WTC11 (cell line): Measurements from ENCODE around the gene KRT36. TPM values are rescaled to one million over a fixed set of nuclear protein-coding genes. Genes with fewer than 3 reads are reported as not detected.

Experiments
- ATAC-seq: fragments of 200-7000 bp; cut with Tn5 transposase; 2 replicates; pipeline ENCODE4 v1.10.0; 2021; ENCODE audit warnings: mild to moderate bottlenecking, moderate library complexity
- CTCF ChIA-PET: fragments of 300-600 bp; sonication (Branson Sonifier 250); formaldehyde crosslinking; loops from one replicate; lab custom pipeline; 2021; ENCODE audit warnings: antibody characterized with exemption; lab: Charles Lee
- POLR2A ChIA-PET: fragments of 350-600 bp; sonication (Branson Sonifier 250); formaldehyde crosslinking; loops from one replicate; lab custom pipeline; 2021; ENCODE audit warnings: antibody characterized with exemption; lab: Charles Lee
- DNase-seq: peaks from one replicate; pipeline ENCODE4 v3.0.0; 2021; ENCODE audit warnings: low spot score
- H3K27ac Mint-ChIP-seq: 2 replicates; pipeline ENCODE4 v1.8.0; 2021; ENCODE audit warnings: mixed read lengths
- H3K27me3 Mint-ChIP-seq: 2 replicates; pipeline ENCODE4 v1.8.0; 2021; ENCODE audit warnings: low read depth, mild to moderate bottlenecking, moderate library complexity, mixed read lengths
- H3K36me3 Mint-ChIP-seq: 2 replicates; pipeline ENCODE4 v1.8.0; 2021; ENCODE audit warnings: mixed read lengths
- H3K4me1 Mint-ChIP-seq: 2 replicates; pipeline ENCODE4 v1.8.0; 2022; ENCODE audit warnings: mixed read lengths
- H3K4me3 Mint-ChIP-seq: 2 replicates; pipeline ENCODE4 v1.8.0; 2021; ENCODE audit warnings: mild to moderate bottlenecking, moderate library complexity, mixed read lengths
- H3K9me3 Mint-ChIP-seq: 2 replicates; pipeline ENCODE4 v1.8.0; 2021; ENCODE audit warnings: mixed read lengths
- AR ChIP-seq: fragments of 250-450 bp; sonication (Bioruptor Pico); IDR thresholded peaks from 2 replicates; pipeline ENCODE4 v1.9.0; 2021; ENCODE audit warnings: mild to moderate bottlenecking
- ARID4B ChIP-seq: sonication (generic); formaldehyde crosslinking; IDR thresholded peaks from 2 replicates; pipeline ENCODE4 v1.8.0; 2023; ENCODE audit warnings: missing genetic modification reagents, mild to moderate bottlenecking, borderline replicate concordance
- CREM ChIP-seq: sonication (generic); formaldehyde crosslinking; IDR thresholded peaks from 2 replicates; pipeline ENCODE4 v1.8.1; 2022; ENCODE audit warnings: mild to moderate bottlenecking, missing genetic modification reagents, moderate library complexity
- E2F5 ChIP-seq: sonication (generic); formaldehyde crosslinking; IDR thresholded peaks from 2 replicates; pipeline ENCODE4 v1.8.1; 2022; ENCODE audit warnings: mild to moderate bottlenecking, moderate library complexity, missing genetic modification reagents
- FOXJ3 ChIP-seq: sonication (generic); formaldehyde crosslinking; IDR thresholded peaks from 2 replicates; pipeline ENCODE4 v1.9.0; 2021; ENCODE audit warnings: missing genetic modification reagents, mild to moderate bottlenecking, borderline replicate concordance
- FOXP1 ChIP-seq: sonication (generic); formaldehyde crosslinking; IDR thresholded peaks from 2 replicates; pipeline ENCODE4 v1.8.0; 2022; ENCODE audit warnings: missing genetic modification reagents, mild to moderate bottlenecking, moderate library complexity, borderline replicate concordance
- GTF2I ChIP-seq: fragments of 250-450 bp; sonication (Bioruptor Pico); conservative IDR thresholded peaks from 2 replicates; pipeline ENCODE4 v1.4.0; 2021; ENCODE audit warnings: mild to moderate bottlenecking
- NR1H2 ChIP-seq: sonication (generic); formaldehyde crosslinking; IDR thresholded peaks from 2 replicates; pipeline ENCODE4 v1.9.0; 2021; ENCODE audit warnings: mild to moderate bottlenecking, moderate library complexity, missing genetic modification reagents
- OVOL2 ChIP-seq: fragments of 250-450 bp; sonication (Bioruptor Pico); IDR thresholded peaks from 2 replicates; pipeline ENCODE4 v1.9.0; 2021; ENCODE audit warnings: mild to moderate bottlenecking, borderline replicate concordance
- TCF7 ChIP-seq: sonication (generic); formaldehyde crosslinking; IDR thresholded peaks from 2 replicates; pipeline ENCODE4 v1.8.0; 2022; ENCODE audit warnings: mild to moderate bottlenecking, low read depth, missing genetic modification reagents, moderate library complexity
- USF2 ChIP-seq: sonication (generic); formaldehyde crosslinking; IDR thresholded peaks from 2 replicates; pipeline ENCODE4 v1.8.1; 2023; ENCODE audit warnings: mild to moderate bottlenecking, missing genetic modification reagents, moderate library complexity
- ZNF121 ChIP-seq: sonication (generic); formaldehyde crosslinking; IDR thresholded peaks from 2 replicates; pipeline ENCODE4 v1.8.0; 2023; ENCODE audit warnings: missing genetic modification reagents
- ZNF232 ChIP-seq: sonication (generic); formaldehyde crosslinking; IDR thresholded peaks from 2 replicates; pipeline ENCODE4 v1.8.0; 2022; ENCODE audit warnings: mild to moderate bottlenecking, missing genetic modification reagents
- ZNF281 ChIP-seq: sonication (generic); formaldehyde crosslinking; IDR thresholded peaks from 2 replicates; pipeline ENCODE4 v1.8.0; 2023; ENCODE audit warnings: mild to moderate bottlenecking, missing genetic modification reagents
- ZNF396 ChIP-seq: fragments of 250-450 bp; sonication (Bioruptor Pico); IDR thresholded peaks from 2 replicates; pipeline ENCODE4 v1.8.0; 2021; ENCODE audit warnings: mild to moderate bottlenecking, moderate library complexity, borderline replicate concordance
- ZNF425 ChIP-seq: fragments of 250-450 bp; sonication (Bioruptor Pico); conservative IDR thresholded peaks from 2 replicates; pipeline ENCODE4 v1.9.0; 2021; ENCODE audit warnings: mild to moderate bottlenecking
- total RNA-seq: library from RNA; stranded (reverse); gene quantifications from 3 replicates; pipeline ENCODE4 v1.2.3, GENCODE V29; 2021

KRT36 gene
- total RNA-seq, 1 experiment from 2014 or later: not detected

- DNase-seq (no peak), ATAC-seq (no peak)
- no peak overlapping the region for H3K4me3 Mint-ChIP-seq
- H3K4me1 Mint-ChIP-seq: no peaks in the 10 kb centered on the region
- POLR2A ChIA-PET: no interaction called here
- peaks cover 1% of the 10 kb centered on the region for H3K9me3 Mint-ChIP-seq
- TF ChIP-seq GTF2I (CRISPR knock-in tag) (no peak), ZNF425 (no peak), NR1H2 (CRISPR knock-in tag) (no peak), OVOL2 (CRISPR knock-in tag) (no peak), TCF7 (CRISPR knock-in tag) (no peak), ZNF121 (CRISPR knock-in tag) (no peak), ZNF232 (CRISPR knock-in tag) (no peak), ZNF281 (CRISPR knock-in tag) (no peak), FOXJ3 (CRISPR knock-in tag) (no peak), USF2 (CRISPR knock-in tag) (no peak), ZNF396 (CRISPR knock-in tag) (no peak), AR (CRISPR knock-in tag) (no peak), FOXP1 (CRISPR knock-in tag) (no peak), E2F5 (no peak)
- H3K27ac Mint-ChIP-seq: no peak overlapping the region
- no peaks in the 10 kb centered on the region for H3K36me3 Mint-ChIP-seq
- H3K27me3 Mint-ChIP-seq: no peaks in the 10 kb centered on the region
- CTCF ChIA-PET: interaction anchor here (0.8 to 1.5 kb wide), 2 partner anchors 10 to 72 kb away, joined by 4 to 5 read pairs; no protein-coding TSS in a partner anchor
Measured at GRCh38 chr17:41476866-41477815, 12.6 kb downstream of the KRT36 start.

GRCh38 chr17:41475421-41475820 is 14.3 kb downstream of the KRT36 start:
- ChIA-PET CTCF (interaction anchor here (0.8 to 1.5 kb wide), 2 partner anchors 74 to 173 kb away, joined by 3 read pairs; no protein-coding TSS in a partner anchor), POLR2A (no interaction called here)
- DNase-seq: no peak
- H3K27ac Mint-ChIP-seq: no peak overlapping the region
- no peak for ATAC-seq
- H3K27me3 Mint-ChIP-seq: no peaks in the 10 kb centered on the region
- H3K36me3 Mint-ChIP-seq: no peaks in the 10 kb centered on the region
- H3K4me1 Mint-ChIP-seq: no peaks in the 10 kb centered on the region
- peaks cover 13% of the 10 kb centered on the region for H3K9me3 Mint-ChIP-seq
- no peak overlapping the region for H3K4me3 Mint-ChIP-seq
- TF ChIP-seq CREM: no peak
- TF ChIP-seq ARID4B (CRISPR knock-in tag): no peak
